GM19035 (cell line): ENCODE data around the gene ASCC1.

ENCODE experiments used
- ATAC-seq: cut with Tn5 transposase; IDR thresholded peaks from one replicate; pipeline ENCODE4 v1.9.1; 2021; ENCODE audit not compliant: unreplicated experiment

The ASCC1 gene

DNA sequence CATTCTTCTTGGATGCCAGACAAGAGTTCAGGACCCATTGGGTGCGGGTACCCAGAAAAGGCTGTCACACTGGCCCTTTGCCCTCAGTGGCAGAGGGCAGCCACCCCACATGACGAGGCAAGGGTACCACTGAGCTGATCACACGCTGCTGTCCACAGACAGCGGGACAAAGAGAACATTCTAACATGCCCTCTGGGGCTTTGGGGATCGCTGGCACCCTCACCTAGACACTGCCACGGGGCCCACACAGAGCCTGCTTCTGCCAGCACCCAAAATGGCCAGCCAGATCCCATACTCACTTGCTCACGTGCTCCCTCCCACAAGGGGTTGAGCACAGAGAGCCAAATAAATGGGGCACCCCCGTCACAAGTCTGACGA, 111.0 kb downstream of the ASCC1 start:
- no peak for ATAC-seq

DNA sequence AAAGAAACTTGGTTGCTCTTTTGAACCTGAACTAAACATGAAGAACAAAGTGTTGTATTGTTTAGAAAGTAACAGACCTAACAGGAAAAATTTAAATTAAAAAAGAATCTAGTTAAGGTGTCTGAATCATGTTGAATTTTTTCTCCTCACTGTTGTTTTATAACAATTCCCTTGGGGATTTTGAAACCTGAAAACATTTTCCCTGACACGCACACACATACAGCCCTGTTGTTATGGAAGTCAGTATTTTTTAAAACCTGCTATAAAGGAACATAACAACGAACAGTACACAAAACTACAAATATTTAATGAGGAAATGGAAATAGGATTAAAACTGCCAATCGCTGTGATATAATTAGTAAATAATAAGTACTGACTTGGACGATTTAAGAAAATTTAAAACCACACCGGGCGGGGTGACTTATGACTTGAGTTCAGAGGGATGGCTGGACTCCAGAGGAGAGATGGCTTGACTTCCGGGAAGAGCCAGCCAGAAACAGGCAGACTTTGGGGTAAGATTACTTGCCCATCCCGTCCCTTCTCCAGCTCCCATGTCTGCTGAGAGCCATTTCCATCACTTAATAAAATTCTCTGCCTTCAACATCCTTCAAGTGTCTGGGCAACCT, 111.5 kb downstream of the ASCC1 start:
- no peak for ATAC-seq

DNA sequence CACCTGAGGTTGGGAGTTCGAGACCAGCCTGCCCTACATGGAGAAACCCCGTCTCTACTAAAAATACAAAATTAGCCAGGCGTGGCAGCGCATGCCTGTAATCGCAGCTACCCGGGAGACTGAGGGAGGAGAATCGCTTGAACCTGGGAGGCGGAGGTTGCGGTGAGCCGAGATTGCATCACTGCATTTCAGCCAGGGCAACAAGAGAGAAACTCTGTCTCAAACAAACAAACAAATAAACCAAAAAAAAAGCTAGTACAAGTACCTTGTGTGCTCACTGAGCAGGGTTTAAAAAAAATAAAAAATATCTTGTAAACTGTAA, 116.5 kb downstream of the ASCC1 start:
- no peak for ATAC-seq

DNA sequence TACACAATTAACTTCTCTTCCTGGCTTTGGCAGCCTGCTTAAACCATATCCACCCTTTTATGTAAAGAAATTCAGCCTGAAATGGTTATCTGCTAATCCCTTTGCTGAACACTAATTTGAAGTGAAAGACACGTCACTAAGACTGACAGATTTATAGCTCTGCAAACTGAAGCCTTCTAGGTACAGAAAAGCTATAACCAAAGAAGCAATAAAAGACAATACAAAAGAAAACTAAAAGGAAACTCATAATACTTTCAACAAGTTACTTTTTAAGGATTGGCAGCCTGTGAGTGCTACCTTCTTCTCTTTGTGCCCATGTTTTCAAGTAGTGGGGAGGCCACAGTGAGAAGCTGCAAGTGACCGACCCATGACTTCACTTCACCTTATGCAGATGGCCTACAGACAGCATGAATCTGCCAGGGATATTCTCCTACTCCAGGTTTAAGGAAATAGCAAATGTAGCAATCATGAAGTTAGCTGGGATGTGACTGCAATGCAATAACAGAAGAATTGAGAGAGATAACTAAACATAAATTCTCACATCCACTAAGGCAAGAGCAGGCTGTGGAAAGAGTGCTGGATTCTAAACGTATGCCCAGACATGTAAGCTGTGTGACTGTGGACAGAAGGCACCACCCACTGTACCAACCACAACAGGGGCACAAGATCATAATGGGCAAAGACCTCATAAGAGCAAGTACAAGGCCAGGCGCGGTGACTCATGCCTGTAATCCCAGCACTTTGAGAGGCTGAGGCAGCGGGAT, 117.1 kb downstream of the ASCC1 start:
- ATAC-seq = no peak

DNA sequence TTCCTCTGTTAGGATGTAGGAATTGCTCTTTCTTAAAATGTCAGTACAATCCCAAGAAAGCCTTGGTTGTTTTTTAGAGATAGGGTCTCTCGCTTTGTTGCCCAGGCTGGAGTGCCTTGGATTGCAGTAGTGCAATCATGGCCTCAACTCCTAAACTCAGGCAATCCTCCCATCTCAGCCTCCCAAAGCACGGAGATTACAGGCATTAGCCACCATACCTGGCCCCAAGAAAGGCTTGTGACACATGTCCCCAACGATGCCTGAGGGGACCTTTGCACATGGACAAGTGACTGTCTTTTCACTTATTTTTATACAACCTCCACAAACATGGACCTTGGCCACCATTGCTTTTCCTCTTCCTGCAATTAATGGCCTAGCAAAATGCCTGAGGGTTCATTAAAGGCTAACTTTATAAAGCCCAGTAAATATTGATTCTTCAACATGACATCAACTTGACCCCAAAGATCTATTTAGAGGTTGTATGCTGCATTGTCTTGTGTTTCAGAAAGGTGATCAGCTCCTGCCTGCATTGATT, 117.7 kb downstream of the ASCC1 start:
- no peak for ATAC-seq

DNA sequence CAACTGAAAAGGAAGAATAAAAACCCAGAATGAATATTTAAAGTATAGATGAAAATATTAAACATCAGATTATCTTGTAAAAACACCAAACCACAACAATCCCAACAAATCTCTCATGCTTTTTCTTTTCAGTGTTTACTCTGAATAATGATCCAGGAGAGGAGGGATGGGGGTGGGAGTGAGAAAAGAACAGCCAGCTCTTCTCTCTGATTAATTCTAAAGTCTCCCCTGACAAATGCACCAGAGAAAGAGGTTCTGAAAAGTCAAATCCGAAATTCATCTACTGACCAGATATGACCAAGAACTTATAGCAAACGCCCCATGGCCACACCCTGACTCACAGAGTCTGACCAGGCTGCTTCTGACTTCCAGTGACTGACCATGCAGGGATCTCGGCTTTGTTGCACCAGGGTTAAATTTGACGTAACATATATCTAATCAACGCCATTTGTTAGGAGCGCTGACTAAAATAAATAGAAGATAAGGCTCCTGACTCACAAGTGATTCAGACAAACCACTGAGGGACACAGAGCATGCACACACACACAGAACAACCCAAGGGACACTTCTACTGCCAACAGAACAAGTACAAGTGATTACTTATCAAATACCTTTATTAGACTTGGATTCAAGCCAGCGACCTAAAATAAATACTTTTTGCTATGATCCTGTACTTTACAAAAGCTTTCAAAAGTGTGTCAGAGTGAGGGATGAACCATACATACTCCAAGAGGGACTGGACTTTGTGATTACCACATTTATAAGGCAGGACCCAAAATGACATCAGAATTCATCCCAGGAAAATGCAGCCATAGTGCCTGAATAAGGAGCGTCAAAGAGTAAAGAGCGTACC, 118.4 kb downstream of the ASCC1 start:
- ATAC-seq = no peak

DNA sequence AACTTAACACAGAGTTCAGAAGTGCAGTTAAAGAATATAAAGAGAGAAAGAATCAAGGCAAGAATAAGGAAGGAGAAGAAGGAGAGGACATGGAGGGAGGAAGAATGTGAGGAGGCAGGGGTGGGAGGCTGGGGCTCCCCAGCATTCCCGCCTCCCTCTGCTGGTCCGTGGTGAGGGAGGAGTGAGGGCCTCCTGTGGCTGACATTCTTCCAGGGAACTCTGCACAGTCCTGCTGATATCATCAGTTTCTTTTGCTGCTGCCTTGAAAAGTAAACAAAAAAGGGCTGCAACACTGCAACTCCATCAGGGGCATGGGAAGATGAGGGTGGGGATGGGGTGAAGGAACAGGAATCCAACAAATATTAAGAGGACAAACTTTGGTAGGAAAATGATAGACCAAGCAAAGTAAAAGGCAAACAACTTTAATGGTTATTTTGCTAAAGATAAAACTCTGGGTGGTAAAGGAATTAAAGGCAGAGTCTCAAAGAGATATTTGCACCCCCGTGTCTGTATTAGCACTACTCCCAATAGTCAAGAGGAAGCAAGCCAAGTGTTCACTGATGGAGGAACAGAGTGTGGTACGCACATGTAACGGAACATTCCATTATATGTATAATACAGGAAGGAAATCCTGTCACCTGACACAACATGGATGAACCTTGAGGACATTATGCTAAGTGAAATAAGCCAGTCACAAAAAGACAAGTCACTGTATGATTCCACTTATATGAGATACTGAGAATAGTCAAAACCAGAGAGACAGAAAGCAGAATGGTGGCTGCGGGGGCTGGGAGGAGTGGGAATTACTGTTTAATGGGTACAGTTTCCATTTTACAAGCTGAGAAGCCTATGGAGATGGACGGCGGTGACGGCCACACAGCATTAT, 119.7 kb downstream of the ASCC1 start:
- no peak for ATAC-seq

DNA sequence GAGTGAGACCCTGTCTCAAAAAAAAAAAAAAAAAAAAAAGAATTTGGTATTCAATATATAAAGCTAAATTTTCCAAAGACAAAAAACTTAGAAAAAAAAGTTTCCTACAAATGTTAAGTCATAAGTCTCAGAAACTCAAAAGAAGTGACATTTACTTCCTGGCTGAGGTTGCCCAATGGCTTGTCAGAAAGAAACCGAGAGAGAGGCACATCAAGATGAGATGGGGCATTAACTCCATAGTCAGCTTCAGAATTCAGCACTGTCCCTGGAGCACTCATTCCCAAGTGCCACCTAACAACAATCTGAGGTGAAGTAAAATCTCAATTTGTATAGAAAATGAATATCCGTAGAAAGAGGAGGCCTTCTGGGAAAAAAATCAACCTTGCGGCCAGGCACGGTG, 120.9 kb downstream of the ASCC1 start:
- ATAC-seq = no peak

DNA sequence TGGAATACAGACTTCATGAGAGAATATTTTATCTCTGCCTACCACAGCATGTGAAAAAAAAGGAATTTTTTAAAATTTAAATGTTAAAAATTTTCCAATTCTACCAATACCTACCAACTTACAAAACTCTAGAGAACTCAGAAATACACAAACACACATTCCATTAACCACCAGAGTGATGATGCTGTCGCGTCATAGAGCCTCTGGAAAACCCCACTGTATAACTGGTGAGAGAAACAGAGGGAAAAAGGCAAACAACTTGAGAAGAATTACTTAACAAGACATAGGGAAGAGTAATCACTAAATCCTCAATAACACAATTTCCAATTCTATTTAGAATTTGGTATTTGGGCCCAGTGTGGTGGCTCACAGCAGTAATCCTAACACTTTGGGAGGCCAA, 121.5 kb downstream of the ASCC1 start:
- no peak for ATAC-seq

DNA sequence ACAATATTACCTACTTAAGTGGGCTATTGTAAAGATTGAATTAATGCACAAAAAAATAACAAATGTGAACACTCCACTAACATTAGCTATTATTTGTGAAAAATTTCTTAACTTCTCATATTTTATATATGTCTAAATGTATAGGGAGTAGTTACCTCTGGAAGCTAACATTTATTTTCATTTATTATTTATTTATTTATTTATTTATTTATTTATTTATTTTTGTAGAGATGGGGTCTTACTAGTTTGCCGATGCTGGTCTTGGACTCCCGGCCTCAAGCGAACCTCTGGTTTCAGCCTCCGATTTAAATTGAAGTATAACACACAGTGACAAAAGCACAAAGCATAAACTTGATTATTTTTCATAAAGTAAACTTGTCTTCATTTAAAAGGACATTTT, 122.6 kb downstream of the ASCC1 start:
- ATAC-seq = no peak

DNA sequence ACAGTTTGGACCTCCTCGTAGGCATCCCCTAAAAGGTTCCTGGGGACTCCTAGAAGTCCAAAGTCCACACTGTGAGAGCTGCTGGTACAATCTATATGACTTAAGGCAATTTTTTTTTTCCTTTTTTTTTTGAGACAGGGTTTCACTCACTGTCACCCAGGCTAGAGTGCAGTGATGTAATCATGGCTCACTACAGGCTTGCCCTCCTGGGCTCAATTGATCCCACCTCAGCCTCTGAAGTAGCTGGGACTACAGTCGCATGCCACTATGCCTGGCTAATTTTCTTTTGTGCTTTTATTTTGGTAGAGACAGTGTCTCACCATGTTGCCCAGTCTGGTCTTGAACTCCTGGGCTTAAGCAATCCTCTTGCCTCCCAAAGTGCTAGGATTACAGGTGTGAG, 123.1 kb downstream of the ASCC1 start:
- ATAC-seq = no peak

DNA sequence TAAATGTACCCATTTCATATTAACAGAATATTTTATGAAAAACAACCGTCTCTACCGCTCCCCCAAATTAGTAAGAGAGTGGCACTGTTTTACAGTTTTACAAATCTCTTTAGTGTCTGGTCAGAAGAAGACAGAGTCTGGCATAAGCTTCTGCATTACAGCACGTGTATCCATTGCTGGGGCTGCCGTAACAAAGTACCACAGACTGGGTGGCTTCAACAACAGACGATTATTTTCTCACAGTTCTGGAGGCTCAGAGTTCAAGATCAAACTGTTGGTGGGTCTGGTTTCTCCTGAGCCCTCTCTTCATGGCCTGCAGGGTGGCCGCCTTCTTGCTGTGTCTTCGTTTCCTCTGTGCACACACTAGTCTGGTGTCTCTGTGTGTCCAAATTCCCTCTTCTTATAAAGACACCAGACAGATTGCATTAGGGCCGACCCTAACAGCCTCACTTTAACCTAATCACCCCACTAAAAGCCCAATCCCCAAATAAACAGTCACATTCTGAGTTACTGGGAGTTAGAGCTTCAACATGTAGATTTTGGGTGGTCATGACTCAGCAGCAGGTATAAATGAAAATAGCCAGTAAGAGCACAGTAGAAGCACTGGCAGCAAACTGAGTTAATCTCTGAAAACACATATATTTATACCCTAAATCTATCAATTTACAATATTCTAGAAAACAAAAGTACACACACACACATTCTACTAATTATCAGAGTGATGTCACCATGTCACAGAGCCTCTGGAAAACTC, 123.7 kb downstream of the ASCC1 start:
- no peak for ATAC-seq

DNA sequence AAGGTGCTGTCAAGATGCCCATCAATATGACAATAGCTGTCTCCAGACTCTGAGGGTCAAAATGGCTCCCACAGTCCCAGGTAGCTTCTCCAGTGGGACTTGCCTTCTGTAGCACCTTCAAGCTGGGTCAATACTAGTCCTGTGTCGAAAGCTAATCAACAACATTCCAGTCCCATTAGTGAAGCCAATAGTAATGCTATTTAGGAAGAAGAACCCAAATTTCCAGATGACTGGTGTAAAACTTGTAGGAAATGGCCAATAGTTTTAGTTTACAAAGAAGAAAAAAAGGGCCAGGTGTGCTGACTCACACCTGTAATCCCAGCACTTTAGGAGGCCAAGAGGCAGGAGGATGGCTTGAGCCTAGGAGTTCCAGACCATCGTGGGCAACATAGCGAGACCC, 125.8 kb downstream of the ASCC1 start:
- ATAC-seq = no peak

DNA sequence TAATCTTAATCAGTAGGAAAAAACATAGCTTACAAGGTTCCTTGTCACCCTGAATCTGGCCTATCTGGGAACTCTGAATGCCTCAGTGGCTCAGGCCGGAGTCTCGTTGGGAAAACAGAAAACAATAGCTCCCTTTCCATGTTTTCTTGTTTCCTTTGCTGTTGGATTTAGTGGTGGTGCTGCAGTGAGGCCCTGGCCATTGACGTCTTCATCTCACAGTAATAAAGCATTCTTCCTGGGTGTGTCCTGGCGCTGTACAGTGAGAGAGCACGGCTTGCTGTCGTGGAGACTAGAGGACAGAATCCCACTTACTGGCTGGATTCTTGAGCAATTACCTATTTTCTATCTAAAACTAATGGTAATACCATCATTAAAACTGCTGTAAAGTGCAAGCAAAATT, 126.5 kb downstream of the ASCC1 start:
- ATAC-seq = no peak

DNA sequence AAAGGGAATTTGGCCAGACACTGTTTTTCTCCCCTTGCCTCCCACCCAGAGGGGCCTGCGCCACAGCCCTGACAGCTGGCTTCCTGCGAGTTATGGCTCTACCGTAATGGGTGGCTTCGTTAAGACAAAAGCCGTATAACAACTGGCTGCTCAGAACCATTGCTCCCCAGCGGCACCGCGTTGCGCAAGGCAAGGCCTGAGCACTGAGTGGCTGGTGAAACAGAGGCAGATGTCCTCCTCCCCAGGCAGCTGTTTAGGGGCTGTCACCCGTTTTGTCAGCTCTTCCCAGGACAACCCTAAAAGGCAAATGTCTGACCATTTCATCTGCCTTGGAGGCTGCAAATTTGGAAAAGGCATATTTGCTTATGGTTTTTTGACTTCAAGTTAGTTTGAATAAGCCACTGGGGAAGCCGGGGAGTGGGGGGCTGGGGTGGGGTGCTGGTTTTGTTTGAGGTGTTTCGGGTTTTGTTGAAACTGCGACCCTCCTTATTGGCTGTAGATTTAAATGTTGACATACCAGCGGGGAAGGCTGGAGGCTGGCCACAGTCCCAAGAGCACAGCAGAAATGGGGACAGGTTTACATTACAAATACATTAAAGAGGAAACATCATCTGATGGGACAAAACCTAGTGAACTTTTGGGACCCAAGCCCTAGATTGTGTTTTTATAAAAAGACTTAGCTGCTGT, 127.0 kb downstream of the ASCC1 start:
- ATAC-seq = no peak

DNA sequence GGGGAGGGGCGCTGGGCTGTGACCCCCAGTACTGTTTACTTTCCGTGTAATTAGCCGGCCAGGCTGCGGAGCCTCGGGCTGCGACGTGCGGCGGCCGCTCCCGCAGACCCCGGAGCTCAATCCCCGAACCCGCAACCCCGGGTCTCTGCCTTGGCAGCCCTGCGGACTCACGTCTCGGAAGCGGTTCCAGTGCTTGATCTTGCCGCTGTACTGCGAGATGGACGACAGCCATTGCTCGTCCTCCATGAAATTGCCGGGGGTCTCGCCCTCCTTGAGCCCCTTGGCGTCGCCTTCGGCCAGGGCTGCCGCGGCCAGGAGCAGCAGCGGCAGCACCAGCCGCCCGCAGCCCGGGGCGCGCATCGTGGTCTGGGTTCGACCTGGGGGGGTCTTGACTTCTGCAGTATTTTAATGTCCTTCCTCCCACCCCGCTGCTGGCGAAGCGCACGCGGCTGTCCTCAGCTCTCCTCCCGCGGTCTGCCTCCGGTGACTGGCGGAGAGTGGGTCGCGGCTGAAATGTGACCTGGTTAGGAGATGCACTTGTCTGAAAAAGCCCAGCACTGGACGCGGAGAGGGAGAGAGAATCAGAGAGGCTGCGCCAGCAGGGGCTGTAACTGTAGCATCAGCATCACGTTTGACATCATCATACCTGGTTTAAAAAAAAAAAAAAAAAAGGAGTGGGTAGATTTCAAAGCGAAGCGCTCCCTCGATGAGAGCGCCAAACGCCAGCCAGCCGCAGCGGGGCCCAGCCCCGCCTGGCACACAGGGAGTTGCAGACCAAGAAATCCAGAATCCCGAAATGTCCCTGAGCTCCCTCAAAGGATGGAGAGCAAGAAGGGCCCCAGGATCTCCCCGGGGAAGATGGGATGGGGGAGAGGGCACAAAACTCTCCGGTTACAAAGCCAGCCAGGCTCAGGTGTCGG, 127.8 kb downstream of the ASCC1 start, which contains the start of gene SPOCK2:
TSS of gene SPOCK2 (minus strand) at position 583 of the 920 bp plus-strand sequence. CDS start at position 360, 223 bp downstream.
- ATAC-seq = no peak

DNA sequence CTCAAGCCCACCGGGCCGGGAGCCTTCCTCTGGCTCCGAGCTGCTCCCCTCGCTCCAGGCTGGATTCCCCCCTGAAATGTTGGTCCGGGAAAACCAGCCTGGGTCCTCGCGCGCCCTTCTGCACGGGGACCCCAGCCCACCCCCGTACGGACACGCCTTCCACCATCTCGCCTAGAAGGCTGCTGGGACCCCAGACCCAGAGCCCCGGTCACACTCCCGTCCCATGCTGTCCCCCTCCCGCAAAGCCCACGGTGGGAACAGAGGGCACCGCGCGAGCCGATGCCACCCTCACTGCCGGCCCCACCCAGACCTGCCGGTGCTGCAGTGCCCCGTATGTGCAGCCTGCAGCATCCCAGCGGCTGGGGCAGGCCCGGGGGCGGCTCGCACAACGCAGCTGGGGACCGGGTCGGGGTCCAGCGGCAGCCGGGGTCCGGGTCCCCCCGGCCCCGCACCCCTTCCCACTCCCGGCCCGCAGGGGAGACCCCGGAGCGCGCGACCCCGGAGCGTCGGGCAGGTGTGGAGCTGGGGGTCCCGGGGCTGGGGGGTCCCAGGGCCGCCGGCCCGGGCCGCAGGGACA, 128.6 kb downstream of the ASCC1 start:
- no peak for ATAC-seq
